ENCODE measurements around the gene COL6A2.
"Not testable (repeated sequence)": the region's sequence is repeated elsewhere in the genome, so short reads cannot be mapped to it uniquely, and the experiment has no call there.

Gene COL6A2

GRCh38 chr21:46079352-46080170 is 18.4 kb upstream of the COL6A2 start:
- no peak for DNase-seq

GRCh38 chr21:46080171-46081021 is 17.5 kb upstream of the COL6A2 start:
- no peak for DNase-seq

GRCh38 chr21:46081022-46081861 is 16.7 kb upstream of the COL6A2 start:
- DNase-seq, result no peak

GRCh38 chr21:46081862-46082712 is 15.8 kb upstream of the COL6A2 start:
- no peak for DNase-seq

GRCh38 chr21:46082713-46082962 is 15.3 kb upstream of the COL6A2 start:
- DNase-seq, result no peak

- DNase-seq, result no peak
These were observed 14.7 kb upstream of the COL6A2 start for GRCh38 chr21:46082963-46083790.

GRCh38 chr21:46083791-46084561 is 13.9 kb upstream of the COL6A2 start:
- no peak for DNase-seq

- DNase-seq, result no peak
These were observed 13.2 kb upstream of the COL6A2 start for GRCh38 chr21:46084709-46085108.

GRCh38 chr21:46085259-46085658 is 12.7 kb upstream of the COL6A2 start:
- not testable (repeated sequence) for DNase-seq

- DNase-seq, result no peak
These were observed 10.3 kb upstream of the COL6A2 start for GRCh38 chr21:46087641-46088040.

GRCh38 chr21:46088189-46088588 is 9.7 kb upstream of the COL6A2 start:
- DNase-seq, result no peak

- DNase-seq, result no peak
These were observed 8.6 kb upstream of the COL6A2 start for GRCh38 chr21:46089285-46089684.

- no peak for DNase-seq
These were observed 6.8 kb upstream of the COL6A2 start for GRCh38 chr21:46091118-46091517.

GRCh38 chr21:46091631-46092025 is 6.3 kb upstream of the COL6A2 start:
- DNase-seq, result no peak

GRCh38 chr21:46092026-46092764 is 5.7 kb upstream of the COL6A2 start:
- DNase-seq, result no peak

- DNase-seq, result no peak
These were observed 4.9 kb upstream of the COL6A2 start for GRCh38 chr21:46092811-46093667.

- DNase-seq, result no peak
These were observed 4.1 kb upstream of the COL6A2 start for GRCh38 chr21:46093668-46094400.

All from central memory CD4-positive, alpha-beta T cell (primary cell).